Keratinocyte (primary cell): Measurements from ENCODE around the gene RBL1. TPM values are rescaled to one million over a fixed set of nuclear protein-coding genes. Genes with fewer than 3 reads are reported as not detected.
"Not testable (repeated sequence)": the region's sequence is repeated elsewhere in the genome, so short reads cannot be mapped to it uniquely, and the experiment has no call there.

Experiments used
- DNase-seq: peaks from one replicate; pipeline ENCODE4 v3.0.0-alpha.2; 2011; ENCODE audit warnings: low read depth, missing footprints, low spot score
- FAIRE-seq: peaks from 2 replicates; lab custom pipeline; 2011; peaks lifted over from hg19 to GRCh38; lab: Jason Lieb, UNC
- H2AFZ ChIP-seq: 2 replicates; pipeline ENCODE4 v1.6.0; 2012; ENCODE audit warnings: low read length, control low read depth, inconsistent platforms; ENCODE audit not compliant: control insufficient read depth
- H3K27ac ChIP-seq: 2 replicates; pipeline ENCODE4 v1.5.1; 2011; ENCODE audit warnings: low read length; ENCODE audit not compliant: control insufficient read depth, insufficient read depth
- H3K27me3 ChIP-seq: 3 replicates; pipeline ENCODE4 v1.6.0; 2011; ENCODE audit warnings: low read length; ENCODE audit not compliant: control insufficient read depth, insufficient read depth; ENCODE audit errors: extremely low read depth
- H3K36me3 ChIP-seq, 2 experiments: 2 replicates in 1 of 2; 3 replicates in 1 of 2; pipeline ENCODE4 v1.5.1; 2011; ENCODE audit warnings: low read length in 2 of 2, mild to moderate bottlenecking in 1 of 2; ENCODE audit not compliant: control insufficient read depth in 2 of 2, insufficient read depth in 2 of 2; ENCODE audit errors: extremely low read depth in 1 of 2
- H3K4me1 ChIP-seq: 3 replicates; pipeline ENCODE4 v1.5.1; 2011; ENCODE audit warnings: low read length; ENCODE audit not compliant: control insufficient read depth, insufficient read depth; ENCODE audit errors: extremely low read depth
- H3K4me2 ChIP-seq: 3 replicates; pipeline ENCODE4 v1.6.0; 2011; ENCODE audit warnings: low read depth, low read length; ENCODE audit not compliant: control insufficient read depth, insufficient read depth; ENCODE audit errors: extremely low read depth
- H3K4me3 ChIP-seq, 3 experiments: fragments of 200-600 bp in 1 of 3; sonication (generic) in 1 of 3; 2 replicates in 2 of 3; 3 replicates in 1 of 3; pipeline ENCODE4 v1.5.1; 2011 to 2016; ENCODE audit warnings: low read length in 3 of 3, mild to moderate bottlenecking in 3 of 3, control low read depth in 2 of 3, inconsistent platforms in 1 of 3, low read depth in 1 of 3, mixed read lengths in 1 of 3, mixed run types in 1 of 3, moderate library complexity in 1 of 3; ENCODE audit not compliant: control insufficient read depth in 2 of 3, insufficient read depth in 2 of 3; ENCODE audit errors: extremely low read depth in 1 of 3
- H3K79me2 ChIP-seq: 2 replicates; pipeline ENCODE4 v1.6.0; 2012; ENCODE audit warnings: low read length; ENCODE audit not compliant: control insufficient read depth, insufficient read depth
- H3K9ac ChIP-seq: 3 replicates; pipeline ENCODE4 v1.6.0; 2011; ENCODE audit warnings: low read length; ENCODE audit not compliant: control insufficient read depth, insufficient read depth; ENCODE audit errors: extremely low read depth
- H3K9me1 ChIP-seq: 3 replicates; pipeline ENCODE4 v1.6.0; 2011; ENCODE audit warnings: low read length; ENCODE audit not compliant: control insufficient read depth, insufficient read depth; ENCODE audit errors: extremely low read depth
- H3K9me3 ChIP-seq: 2 replicates; pipeline ENCODE4 v1.5.1; 2012; ENCODE audit warnings: low read depth, low read length; ENCODE audit not compliant: control insufficient read depth
- H4K20me1 ChIP-seq: 3 replicates; pipeline ENCODE4 v1.6.0; 2011; ENCODE audit warnings: low read length; ENCODE audit not compliant: control insufficient read depth, insufficient read depth; ENCODE audit errors: extremely low read depth
- EZH2 ChIP-seq: IDR thresholded peaks from one replicate; pipeline ENCODE4 v1.6.1; 2012; ENCODE audit warnings: inconsistent platforms, mild to moderate bottlenecking, low read length, moderate library complexity
- dilution Hi-C: fragments of 300-500 bp; cut with MboI; formaldehyde crosslinking; loops from one replicate; pipeline ENCODE4 v1.7.0; 2020; ENCODE audit warnings: low sequenced_read_pairs; ENCODE audit not compliant: extremely low pct_ligation_motif_present
- polyA plus RNA-seq, 5 experiments: library from polyadenylated mRNA; depleted of rRNA in 3 of 5; stranded (reverse) in 3 of 5; stranded (forward) in 1 of 5; unstranded in 1 of 5; fragments of >200 nt; gene quantifications; 1 replicate in 1 of 5; 2 replicates in 3 of 5; 3 replicates in 1 of 5; pipeline versions ENCODE4 v1.2.1 to v1.2.3, GENCODE V29; 2011 to 2012; ENCODE audit warnings: missing spikeins in 2 of 5, low read depth in 1 of 5, low replicate concordance in 1 of 5
- TF ChIP-seq, protein P1 (sequence below), 3 experiments: IDR thresholded peaks in 1 of 3; conservative IDR thresholded peaks in 1 of 3; optimal IDR thresholded peaks in 1 of 3; 2 replicates in 2 of 3; 3 replicates in 1 of 3; pipeline versions ENCODE3 to v1.5.1; 2011; ENCODE audit warnings: low read length in 3 of 3, mild to moderate bottlenecking in 3 of 3, moderate library complexity in 2 of 3, control low read depth in 1 of 3, inconsistent platforms in 1 of 3; ENCODE audit not compliant: insufficient read depth in 2 of 3; ENCODE audit errors: extremely low read depth in 1 of 3

The RBL1 gene
- polyA plus RNA-seq, 1 donor (not counting 4 experiments of a cell fraction or from before 2014, with no cell fraction given): 4.5 TPM

DNA sequence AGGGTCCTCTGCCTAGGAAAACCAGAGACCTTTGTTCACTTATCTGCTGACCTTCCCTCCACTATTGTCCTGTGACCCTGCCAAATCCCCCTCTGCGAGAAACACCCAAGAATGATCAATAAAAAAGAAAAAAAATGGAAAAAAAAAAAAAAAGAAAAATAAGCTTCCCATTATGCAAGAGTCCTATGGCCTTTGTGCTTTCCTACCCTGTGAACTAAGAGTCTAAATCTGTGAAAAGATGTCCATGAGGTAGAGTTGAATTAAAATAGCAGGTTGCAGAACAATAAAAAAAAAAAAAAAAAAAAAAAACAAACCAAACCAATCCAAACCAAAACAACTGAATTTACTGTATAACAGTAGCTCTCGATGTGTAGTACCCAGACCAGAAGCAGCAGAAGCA lies 94.2 kb downstream of the RBL1 start:
- dilution Hi-C loops, H3K4me3 ChIP-seq, H3K79me2 ChIP-seq, H3K9me1 ChIP-seq, H3K36me3 ChIP-seq, H3K4me2 ChIP-seq, FAIRE-seq, H3K9me3 ChIP-seq, H3K27ac ChIP-seq, H3K4me1 ChIP-seq, H3K27me3 ChIP-seq, H3K9ac ChIP-seq, H2AFZ ChIP-seq, DNase-seq, H4K20me1 ChIP-seq: not testable (repeated sequence)

DNA sequence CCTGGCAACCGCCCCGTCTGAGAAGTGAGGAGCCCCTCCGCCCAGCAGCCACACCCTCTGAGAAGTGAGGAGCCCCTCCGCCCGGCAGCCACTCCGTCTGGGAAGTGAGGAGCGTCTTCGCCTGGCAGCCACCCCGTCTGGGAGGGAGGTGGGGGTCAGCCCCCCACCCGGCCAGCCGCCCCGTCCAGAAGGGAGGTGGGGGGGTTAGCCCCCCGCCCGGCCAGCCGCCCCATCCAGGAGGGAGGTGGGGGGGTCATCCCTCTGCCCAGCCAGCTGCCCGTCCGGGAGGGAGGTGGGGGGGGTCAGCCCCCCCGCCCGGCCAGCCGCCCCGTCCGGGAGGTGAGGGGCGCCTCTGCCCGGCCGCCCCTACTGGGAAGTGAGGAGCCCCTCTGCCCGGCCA lies 95.6 kb downstream of the RBL1 start:
- not testable (repeated sequence) for DNase-seq, H4K20me1 ChIP-seq

DNA sequence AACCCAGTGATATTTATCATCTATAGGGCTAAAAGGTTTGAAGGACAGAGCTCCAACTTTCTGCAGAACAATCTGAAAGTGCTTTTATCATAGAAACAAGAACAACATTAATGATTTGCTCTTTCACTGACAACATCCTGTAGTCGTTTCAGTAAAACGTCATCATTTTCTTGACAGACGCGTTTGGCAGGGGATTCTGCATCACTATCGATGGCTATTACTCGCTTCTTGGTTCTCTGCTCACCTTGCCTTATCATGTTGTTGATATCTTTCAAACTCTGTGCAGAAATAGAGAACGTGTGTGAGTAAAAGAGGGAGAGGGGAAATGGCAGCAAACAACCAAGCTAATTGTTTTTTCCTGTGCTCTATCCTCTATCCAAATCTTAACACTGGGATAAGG lies 97.1 kb downstream of the RBL1 start:
- Histone ChIP-seq H2AFZ (no peak overlapping the region), H3K27me3 (no peaks in the 10 kb centered on the region), H3K4me3 (no peak overlapping the region), H3K4me2 (no peak overlapping the region), H3K4me1 (no peaks in the 10 kb centered on the region), H3K9ac (no peak overlapping the region), H3K9me1 (no peaks in the 10 kb centered on the region), H3K9me3 (no peaks in the 10 kb centered on the region), H3K79me2 (no peaks in the 10 kb centered on the region), H3K36me3 (no peaks in the 10 kb centered on the region), H3K27ac (no peak overlapping the region), H4K20me1 (no peaks in the 10 kb centered on the region)
- DNase-seq (no peak), FAIRE-seq (no peak)
- TF ChIP-seq, protein P1, sequence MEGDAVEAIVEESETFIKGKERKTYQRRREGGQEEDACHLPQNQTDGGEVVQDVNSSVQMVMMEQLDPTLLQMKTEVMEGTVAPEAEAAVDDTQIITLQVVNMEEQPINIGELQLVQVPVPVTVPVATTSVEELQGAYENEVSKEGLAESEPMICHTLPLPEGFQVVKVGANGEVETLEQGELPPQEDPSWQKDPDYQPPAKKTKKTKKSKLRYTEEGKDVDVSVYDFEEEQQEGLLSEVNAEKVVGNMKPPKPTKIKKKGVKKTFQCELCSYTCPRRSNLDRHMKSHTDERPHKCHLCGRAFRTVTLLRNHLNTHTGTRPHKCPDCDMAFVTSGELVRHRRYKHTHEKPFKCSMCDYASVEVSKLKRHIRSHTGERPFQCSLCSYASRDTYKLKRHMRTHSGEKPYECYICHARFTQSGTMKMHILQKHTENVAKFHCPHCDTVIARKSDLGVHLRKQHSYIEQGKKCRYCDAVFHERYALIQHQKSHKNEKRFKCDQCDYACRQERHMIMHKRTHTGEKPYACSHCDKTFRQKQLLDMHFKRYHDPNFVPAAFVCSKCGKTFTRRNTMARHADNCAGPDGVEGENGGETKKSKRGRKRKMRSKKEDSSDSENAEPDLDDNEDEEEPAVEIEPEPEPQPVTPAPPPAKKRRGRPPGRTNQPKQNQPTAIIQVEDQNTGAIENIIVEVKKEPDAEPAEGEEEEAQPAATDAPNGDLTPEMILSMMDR (optimal IDR thresholded peaks at IDR 0.05 in 1 of 3, IDR thresholded peaks at IDR 0.05 in 1 of 3, conservative IDR thresholded peaks at IDR 0.05 in 1 of 3; ENCODE audit: extremely low read depth in 1 of 3, insufficient read depth in 2 of 3, low read length in 3 of 3): no peak
- TF ChIP-seq EZH2: no peak
- dilution Hi-C loops: no loop called here

More for the DNA sequence above, 95.6 kb downstream of the RBL1 start:
- FAIRE-seq, H3K9ac ChIP-seq, H3K4me3 ChIP-seq, H2AFZ ChIP-seq, H3K4me2 ChIP-seq, H3K4me1 ChIP-seq, H3K9me3 ChIP-seq, H3K9me1 ChIP-seq, H3K79me2 ChIP-seq, dilution Hi-C loops, H3K36me3 ChIP-seq, H3K27me3 ChIP-seq, H3K27ac ChIP-seq: not testable (repeated sequence)
